NCI-H82 treated with DMSO at 0.1 percent for 48 hours (cell line): ENCODE data around the gene MBNL2.

Source experiments
- DNase-seq: peaks from one replicate; lab custom pipeline; 2025; ENCODE audit not compliant: unreplicated experiment; lab: John Stamatoyannopoulos, UW

MBNL2 gene, protein sequence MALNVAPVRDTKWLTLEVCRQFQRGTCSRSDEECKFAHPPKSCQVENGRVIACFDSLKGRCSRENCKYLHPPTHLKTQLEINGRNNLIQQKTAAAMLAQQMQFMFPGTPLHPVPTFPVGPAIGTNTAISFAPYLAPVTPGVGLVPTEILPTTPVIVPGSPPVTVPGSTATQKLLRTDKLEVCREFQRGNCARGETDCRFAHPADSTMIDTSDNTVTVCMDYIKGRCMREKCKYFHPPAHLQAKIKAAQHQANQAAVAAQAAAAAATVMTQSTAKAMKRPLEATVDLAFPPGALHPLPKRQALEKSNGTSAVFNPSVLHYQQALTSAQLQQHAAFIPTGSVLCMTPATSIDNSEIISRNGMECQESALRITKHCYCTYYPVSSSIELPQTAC

DNA sequence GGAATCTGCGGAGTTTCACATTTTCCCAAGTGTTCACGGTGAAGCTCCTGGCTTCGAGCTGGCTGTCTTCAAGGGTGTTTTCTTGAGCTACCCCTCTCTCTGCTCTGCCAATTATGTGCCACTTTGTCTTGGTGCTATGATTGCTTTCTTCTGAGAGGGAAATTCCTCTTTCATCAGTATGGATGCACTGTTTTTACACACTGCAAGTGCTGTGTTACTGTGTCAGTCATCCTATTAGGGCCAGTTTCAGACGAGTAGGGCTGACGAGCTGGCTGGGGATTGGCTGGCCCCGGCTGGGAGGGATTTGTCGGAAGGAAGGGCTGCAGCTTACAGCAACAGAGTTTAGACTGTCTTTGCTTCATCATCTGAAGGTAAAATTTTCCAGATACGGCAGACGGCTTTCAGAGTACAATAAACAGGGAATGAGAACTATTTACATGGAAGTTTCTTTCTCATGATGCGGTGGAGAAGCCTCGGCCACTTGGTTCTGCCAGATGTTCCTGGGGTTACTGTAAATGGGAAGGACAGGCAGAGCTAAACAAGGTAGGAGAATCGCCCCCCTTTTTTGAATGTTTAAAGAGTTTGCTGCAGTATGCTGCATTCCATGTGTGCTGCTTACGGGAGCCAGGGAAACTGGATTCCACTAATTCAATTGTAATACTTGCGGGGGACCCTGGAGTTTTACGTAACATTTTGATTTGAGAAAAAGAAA is at the start of gene MBNL2:
Gene MBNL2, plus strand, starts transcription at position 345 of the 712 bp plus-strand sequence. CDS start 53,903 bp downstream, outside the sequence.
- peak; percentile 99 for DNase-seq

- no peak for DNase-seq
These were observed 47.5 kb upstream of the MBNL2 start for GRCh38 chr13:97174638-97175037.

DNA sequence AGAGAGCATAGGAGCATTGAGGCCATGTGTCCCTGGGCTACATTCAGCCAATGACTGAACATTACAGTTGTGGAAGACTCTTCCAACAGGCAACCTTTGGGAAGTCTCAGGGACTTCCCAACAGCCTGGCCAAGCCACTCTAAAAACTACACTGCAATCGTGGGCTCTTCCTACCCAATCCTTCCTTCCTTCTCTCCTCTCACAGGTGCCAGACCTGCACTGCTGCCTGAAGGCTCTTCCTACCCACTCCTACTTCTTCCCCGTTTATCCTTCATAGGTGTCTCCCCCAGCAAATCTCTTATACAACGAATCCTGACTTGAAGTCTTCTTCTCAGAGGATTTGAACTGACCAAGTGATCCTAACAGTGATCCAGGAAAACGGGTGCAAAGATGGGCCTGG is 47.1 kb upstream of the MBNL2 start:
- no peak for DNase-seq

DNA sequence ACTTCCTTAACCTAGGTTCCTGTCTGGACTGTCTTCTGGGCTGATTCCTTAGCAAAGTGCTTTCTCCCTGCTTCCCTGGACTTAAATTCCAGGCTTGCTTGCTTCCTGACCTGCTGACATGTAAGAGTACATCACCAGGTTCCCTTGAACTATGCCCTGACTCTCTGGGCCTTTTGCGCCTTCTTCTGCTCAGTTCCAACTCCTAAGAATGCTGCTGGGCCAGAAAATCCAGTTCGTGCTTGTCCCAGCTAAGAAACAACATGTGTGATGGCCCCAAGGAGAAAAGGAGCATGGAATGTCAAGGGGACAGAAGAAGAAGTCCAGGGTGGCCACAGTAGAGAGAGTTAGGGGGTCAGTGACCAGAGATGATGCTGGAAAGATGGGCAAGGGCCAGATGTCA is 42.6 kb upstream of the MBNL2 start:
- DNase-seq, result no peak

GRCh38 chr13:97182111-97182890 is 39.8 kb upstream of the MBNL2 start:
- no peak for DNase-seq

DNA sequence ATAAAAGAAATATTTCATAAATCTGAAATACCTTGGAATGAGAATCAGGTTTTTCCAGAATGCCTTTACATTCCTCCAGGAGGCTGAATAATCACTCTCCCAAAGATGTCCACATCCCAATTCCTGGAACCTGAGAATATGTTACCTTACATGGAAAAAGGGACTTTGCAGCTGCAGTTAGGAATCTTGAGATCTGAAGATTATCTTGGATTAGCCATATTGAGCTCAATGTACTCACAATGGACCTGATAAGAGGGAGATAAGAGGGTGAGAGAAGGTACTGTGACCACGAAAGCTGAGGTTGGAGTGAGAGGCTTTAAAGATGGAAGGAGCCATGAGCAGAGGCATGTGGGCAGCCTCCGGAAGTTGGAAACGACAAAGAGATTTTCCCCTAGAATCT is 36.8 kb upstream of the MBNL2 start:
- no peak for DNase-seq

GRCh38 chr13:97185751-97186150 is 36.4 kb upstream of the MBNL2 start:
- no peak for DNase-seq

- no peak for DNase-seq
These were observed 33.9 kb upstream of the MBNL2 start for GRCh38 chr13:97188207-97188606.

DNA sequence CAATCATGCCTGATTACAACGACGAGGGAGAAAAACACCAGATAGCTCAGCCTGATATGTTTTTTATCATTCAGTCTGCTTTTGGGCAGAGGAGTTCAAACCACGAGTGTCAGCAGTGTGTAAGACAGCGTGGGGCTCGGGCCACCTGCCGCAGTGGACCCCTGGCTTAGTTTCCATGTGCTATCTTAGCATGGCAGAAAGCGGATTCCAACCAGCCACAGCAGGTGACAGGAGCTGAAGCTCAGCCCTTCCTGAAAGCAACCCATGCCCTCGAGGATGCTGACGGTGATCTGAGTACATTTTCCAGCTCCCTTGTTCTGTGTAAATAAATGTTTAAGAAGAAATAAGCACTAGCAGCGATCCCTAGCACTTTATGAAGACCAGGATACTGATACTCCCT is 32.2 kb upstream of the MBNL2 start:
- DNase-seq, result no peak

- DNase-seq, result no peak
These were observed 31.0 kb upstream of the MBNL2 start for GRCh38 chr13:97191142-97191541.

DNA sequence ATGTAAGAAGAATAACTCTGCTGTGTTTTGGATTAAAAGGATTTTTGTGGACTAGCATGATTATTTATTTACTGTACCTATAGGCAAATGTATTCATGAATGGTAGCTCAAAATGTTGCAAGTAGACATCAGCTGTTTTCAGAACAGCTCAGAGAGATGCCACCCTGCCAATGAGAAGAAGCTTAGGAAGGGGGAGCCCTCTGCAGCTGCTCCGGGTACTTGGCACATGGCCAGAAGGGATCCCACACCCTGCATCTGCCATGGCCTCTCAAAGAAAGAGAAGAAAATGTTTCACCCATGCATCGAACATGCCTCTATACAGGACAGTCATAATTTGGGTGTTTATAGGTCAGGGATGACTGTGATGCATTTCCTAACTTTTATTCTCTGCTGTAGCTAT is 30.5 kb upstream of the MBNL2 start:
- no peak for DNase-seq

GRCh38 chr13:97192166-97192565 is 30.0 kb upstream of the MBNL2 start:
- DNase-seq, result no peak

GRCh38 chr13:97193577-97193976 is 28.6 kb upstream of the MBNL2 start:
- DNase-seq, result no peak

- no peak for DNase-seq
These were observed 27.7 kb upstream of the MBNL2 start for GRCh38 chr13:97194479-97194878.

- no peak for DNase-seq
These were observed 25.8 kb upstream of the MBNL2 start for GRCh38 chr13:97196340-97196739.

GRCh38 chr13:97198753-97199152 is 23.4 kb upstream of the MBNL2 start:
- no peak for DNase-seq

DNA sequence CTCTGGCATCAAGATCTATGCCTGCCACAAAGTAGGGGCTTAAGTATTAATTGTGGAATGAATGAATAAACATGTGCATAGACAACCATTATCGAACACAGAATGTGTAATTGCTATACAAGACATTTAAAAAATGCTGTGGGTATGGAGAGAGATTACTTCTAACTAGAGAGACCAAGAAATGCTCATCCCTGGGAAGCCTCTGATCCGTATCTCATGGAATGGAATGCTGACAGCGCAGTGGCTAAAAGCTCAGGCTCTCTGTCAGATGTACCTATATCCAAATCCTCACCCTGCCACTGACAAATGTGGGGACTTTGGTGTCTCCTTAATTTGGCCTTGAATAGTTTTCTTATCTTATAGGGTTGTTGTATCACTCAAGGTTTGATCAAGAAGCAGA is 22.7 kb upstream of the MBNL2 start:
- no peak for DNase-seq

GRCh38 chr13:97200081-97200942 is 21.8 kb upstream of the MBNL2 start:
- DNase-seq, result no peak

DNA sequence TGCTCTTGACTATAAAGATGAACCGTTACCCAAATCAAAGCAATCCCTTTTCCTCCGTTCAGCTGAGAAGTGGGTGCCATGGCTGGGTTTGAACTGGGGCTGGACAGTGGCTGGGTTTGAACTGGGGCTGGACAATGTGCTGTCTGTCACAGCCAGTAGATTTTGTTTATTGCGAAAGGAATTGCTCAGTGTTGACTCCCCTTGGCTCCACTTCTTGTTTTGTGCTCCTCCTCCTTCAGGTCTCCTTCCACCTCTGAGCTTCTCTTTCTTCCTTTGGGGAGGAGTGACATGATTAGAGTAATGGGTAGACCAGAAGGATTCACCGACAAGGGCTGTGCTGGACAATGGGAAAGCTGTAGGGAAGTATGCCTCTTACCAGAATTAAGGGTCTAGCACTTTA is 19.4 kb upstream of the MBNL2 start:
- no peak for DNase-seq

GRCh38 chr13:97205465-97205864 is 16.7 kb upstream of the MBNL2 start:
- peak; percentile 81 for DNase-seq

- peak; percentile 57 for DNase-seq
These were observed 16.2 kb upstream of the MBNL2 start for GRCh38 chr13:97205982-97206381.
